GM18858 (cell line): ENCODE measurements around the gene DHX15.

Source experiments
- ATAC-seq: cut with Tn5 transposase; IDR thresholded peaks from one replicate; pipeline ENCODE4 v1.9.1; 2021; ENCODE audit not compliant: unreplicated experiment

Gene DHX15

GRCh38 chr4:24584211-24584850 lies at the start of gene DHX15:
Gene DHX15 (minus strand): TSS chr4:24584554. CDS start chr4:24584393, 161 bp downstream.
- ATAC-seq: peak; percentile 76

- no peak for ATAC-seq
These were observed 47.7 kb upstream of the DHX15 start for GRCh38 chr4:24632011-24632410.

- ATAC-seq: no peak
These were observed 46.6 kb upstream of the DHX15 start for GRCh38 chr4:24630937-24631336.

- no peak for ATAC-seq
These were observed 40.7 kb upstream of the DHX15 start for GRCh38 chr4:24625091-24625490.

GRCh38 chr4:24624381-24624780 lies 40.0 kb upstream of the DHX15 start:
- ATAC-seq: no peak

GRCh38 chr4:24622146-24622834 lies 37.9 kb upstream of the DHX15 start:
- ATAC-seq: no peak

- ATAC-seq: no peak
These were observed 31.6 kb upstream of the DHX15 start for GRCh38 chr4:24615977-24616376.

- no peak for ATAC-seq
These were observed 30.5 kb upstream of the DHX15 start for GRCh38 chr4:24614881-24615280.

GRCh38 chr4:24613502-24613901 lies 29.1 kb upstream of the DHX15 start:
- ATAC-seq: no peak

- ATAC-seq: no peak
These were observed 27.2 kb upstream of the DHX15 start for GRCh38 chr4:24611575-24611974.

GRCh38 chr4:24607334-24607733 lies 23.0 kb upstream of the DHX15 start:
- ATAC-seq: no peak

- ATAC-seq: no peak
These were observed 20.9 kb upstream of the DHX15 start for GRCh38 chr4:24605216-24605615.

GRCh38 chr4:24604558-24605214 lies 20.3 kb upstream of the DHX15 start:
- ATAC-seq: no peak

- ATAC-seq: no peak
These were observed 19.0 kb upstream of the DHX15 start for GRCh38 chr4:24603343-24603742.

GRCh38 chr4:24601121-24601520 lies 16.8 kb upstream of the DHX15 start:
- no peak for ATAC-seq

GRCh38 chr4:24599275-24599674 lies 14.9 kb upstream of the DHX15 start:
- ATAC-seq: no peak

GRCh38 chr4:24598025-24598424 lies 13.7 kb upstream of the DHX15 start:
- no peak for ATAC-seq

- no peak for ATAC-seq
These were observed 11.3 kb upstream of the DHX15 start for GRCh38 chr4:24595659-24596058.

GRCh38 chr4:24594887-24595286 lies 10.5 kb upstream of the DHX15 start:
- ATAC-seq: no peak

GRCh38 chr4:24589448-24589847 lies 5.1 kb upstream of the DHX15 start:
- ATAC-seq: peak; percentile 77

- no peak for ATAC-seq
These were observed 4.0 kb upstream of the DHX15 start for GRCh38 chr4:24588216-24588954.
